Astrocyte of the hippocampus (primary cell): ENCODE results near the gene PLEKHJ1.
"Not testable (repeated sequence)": the region's sequence is repeated elsewhere in the genome, so short reads cannot be mapped to it uniquely, and the experiment has no call there.

Experiments used
- DNase-seq: peaks from one replicate; pipeline ENCODE4 v3.0.0; 2011; ENCODE audit warnings: low read depth, low spot score

PLEKHJ1 gene, protein sequence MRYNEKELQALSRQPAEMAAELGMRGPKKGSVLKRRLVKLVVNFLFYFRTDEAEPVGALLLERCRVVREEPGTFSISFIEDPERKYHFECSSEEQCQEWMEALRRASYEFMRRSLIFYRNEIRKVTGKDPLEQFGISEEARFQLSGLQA

GRCh38 chr19:2236314-2237050 is at the start of gene PLEKHJ1, which contains the start of gene SF3A2:
PLEKHJ1 (minus strand) TSS chr19:2236329; CDS start chr19:2236248, 81 bp downstream.
SF3A2 (plus strand) TSS chr19:2236824; CDS start chr19:2243419, 6,595 bp downstream.
- peak; percentile 99 for DNase-seq

- DNase-seq = no peak
Observed at GRCh38 chr19:2283835-2284507, 47.8 kb upstream of the PLEKHJ1 start.

- DNase-seq = no peak
Observed at GRCh38 chr19:2282862-2283237, 46.7 kb upstream of the PLEKHJ1 start.

- DNase-seq = peak; percentile 74
Observed at GRCh38 chr19:2282062-2282861, 46.1 kb upstream of the PLEKHJ1 start, which contains the start of gene PEAK3. PEAK3 (minus strand) TSS chr19:2282175; CDS start chr19:2280931, 1,244 bp downstream.

DNA sequence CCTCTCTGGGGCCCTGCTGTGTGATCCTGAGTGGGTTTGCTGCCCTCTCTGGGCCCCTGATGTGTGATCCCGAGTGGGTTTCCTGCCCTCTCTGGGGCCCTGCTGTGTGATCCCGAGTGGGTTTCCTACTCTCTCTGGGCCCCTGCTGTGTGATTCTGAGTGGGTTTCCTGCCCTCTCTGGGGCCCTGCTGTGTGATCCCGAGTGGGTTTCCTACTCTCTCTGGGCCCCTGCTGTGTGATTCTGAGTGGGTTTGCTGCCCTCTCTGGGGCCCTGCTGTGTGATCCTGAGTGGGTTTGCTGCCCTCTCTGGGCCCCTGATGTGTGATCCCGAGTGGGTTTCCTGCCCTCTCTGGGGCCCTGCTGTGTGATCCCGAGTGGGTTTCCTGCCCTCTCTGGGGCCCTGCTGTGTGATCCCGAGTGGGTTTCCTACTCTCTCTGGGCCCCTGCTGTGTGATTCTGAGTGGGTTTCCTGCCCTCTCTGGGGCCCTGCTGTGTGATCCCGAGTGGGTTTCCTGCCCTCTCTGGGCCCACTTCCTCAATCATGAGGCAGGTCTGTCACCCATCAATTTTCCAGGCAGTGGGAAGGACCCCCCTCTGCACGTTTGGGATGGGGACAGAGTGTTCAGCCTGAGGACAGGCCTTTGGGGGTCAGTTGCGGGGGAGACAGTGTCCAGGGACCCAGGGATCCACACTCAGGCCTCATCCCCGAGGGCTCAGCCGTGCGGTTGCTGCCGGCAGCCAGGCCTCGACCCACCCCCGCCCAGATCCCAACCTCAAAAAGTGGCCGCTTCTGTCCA is 45.3 kb upstream of the PLEKHJ1 start:
- not testable (repeated sequence) for DNase-seq

GRCh38 chr19:2280633-2281264 is 44.6 kb upstream of the PLEKHJ1 start:
- no peak for DNase-seq

GRCh38 chr19:2278459-2279158 is 42.5 kb upstream of the PLEKHJ1 start:
- DNase-seq = no peak

DNA sequence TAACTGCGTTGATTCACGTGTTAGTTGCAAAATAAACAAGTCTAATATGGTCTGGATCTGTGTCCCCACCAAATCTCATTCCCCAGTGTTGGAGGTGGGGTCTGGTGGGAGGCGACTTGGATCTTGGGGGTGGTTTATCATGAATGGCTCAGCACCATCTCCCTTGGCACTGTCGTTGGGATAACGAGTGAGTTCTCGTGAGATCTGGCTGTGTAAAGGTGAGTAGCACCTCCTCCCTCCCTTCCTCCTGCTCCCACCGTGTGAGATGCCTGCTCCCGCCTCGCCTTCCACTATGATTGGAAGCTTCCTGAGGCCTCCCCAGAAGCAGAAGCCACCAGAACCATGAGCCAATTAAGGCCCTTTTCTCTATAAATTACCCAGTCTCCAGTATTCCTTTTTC is 41.0 kb upstream of the PLEKHJ1 start:
- no peak for DNase-seq

DNA sequence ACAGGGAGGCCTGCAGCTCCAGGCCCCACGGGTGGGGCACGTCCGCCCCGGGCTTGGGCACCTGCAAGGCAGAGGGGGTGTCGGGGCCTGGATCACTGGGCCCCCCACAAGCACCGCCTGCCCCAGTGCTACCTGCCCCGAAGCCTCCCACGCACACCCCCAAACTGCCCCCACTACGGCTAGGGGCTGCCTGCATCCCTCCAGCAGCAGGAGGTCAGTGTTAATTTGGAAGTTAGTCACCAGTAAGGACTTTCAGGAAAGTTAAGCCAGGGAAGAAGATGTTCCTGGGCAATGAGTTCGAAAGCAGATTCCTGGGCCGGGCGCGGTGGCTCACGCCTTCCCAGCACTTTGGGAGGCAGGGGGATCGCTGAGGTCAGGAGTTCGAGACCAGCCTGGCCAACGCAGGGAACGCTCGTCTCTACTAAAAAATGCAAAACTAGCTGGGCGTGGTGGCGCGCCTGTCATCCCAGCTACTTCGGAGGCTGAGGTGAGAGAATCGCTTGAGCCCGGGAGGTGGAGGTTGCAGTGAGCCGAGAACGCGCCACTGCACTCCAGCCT is 40.4 kb upstream of the PLEKHJ1 start:
- DNase-seq = no peak

- no peak for DNase-seq
Observed at GRCh38 chr19:2275588-2276428, 39.7 kb upstream of the PLEKHJ1 start.

GRCh38 chr19:2274931-2275535 is 38.9 kb upstream of the PLEKHJ1 start:
- peak; percentile 82 for DNase-seq

DNA sequence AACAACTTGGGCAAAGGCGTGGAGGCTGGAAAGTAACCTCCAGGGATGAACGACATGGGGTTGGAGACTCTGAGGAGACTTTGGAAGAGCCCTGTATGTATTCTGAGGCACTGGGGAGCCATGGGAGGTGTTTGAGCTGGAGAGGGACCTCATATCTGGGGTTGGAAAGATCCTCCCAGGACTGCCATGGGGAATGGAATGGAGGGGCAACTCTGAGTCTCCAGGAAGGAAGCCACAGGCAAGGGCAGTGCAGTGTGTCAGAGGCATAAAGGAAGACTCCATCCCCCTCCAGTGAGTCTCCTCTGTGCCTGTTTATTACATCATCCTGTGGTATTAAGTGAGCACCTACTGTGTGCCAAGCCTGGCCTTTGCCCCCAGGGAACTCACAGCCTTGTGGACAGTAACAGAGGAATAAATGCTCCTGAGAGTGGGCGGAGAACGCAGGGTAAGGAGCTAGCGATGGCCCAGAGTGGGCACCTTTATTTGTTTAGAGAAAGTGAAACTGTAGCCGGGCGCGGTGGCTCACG is 38.1 kb upstream of the PLEKHJ1 start:
- no peak for DNase-seq

DNA sequence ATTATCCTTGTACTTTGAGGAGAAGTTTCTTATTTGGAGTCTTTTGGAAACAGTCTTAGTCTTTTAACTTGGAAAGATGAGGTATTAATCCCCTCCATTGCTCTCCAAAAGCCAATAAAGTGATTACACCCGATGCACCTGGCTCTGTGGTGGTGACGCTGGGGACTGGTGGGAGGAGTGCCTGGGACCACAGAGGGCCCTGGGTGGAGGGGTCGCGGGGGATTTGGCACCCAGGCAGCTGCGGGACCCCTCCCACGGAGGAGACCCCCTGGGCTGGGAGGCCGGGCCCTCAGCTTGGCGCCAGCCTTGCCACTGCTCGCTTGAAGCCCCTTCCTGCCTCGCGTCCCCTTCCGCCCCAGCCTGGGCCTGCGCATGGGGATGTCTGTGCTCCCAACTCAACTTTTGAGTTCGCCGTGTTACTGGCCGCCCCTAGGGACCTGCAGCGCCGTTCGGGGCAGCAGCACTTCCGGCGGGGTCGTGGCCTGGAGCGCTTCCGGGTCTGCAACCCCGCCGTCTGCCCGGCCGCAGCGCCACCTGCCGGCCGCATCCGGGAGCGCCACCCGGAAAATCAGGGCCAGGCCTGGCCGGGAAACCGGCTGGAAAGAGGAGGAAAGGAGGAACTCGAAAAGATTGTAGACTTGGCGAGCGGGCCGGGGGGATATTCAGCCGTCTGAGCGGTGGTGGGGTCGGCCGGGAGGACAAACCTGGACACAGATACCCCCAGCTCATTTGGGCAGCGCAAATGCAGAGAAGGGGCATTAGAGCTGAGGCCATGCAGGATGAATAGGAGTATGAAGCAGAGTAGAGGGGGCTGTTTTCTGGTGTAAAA is 37.4 kb upstream of the PLEKHJ1 start:
- DNase-seq = peak; percentile 86

- peak; percentile 68 for DNase-seq
Observed at GRCh38 chr19:2271234-2272103, 35.3 kb upstream of the PLEKHJ1 start.

- DNase-seq = peak; percentile 92
Observed at GRCh38 chr19:2270423-2271233, 34.5 kb upstream of the PLEKHJ1 start.
